Measurements from ENCODE around the gene MAPRE2.

The MAPRE2 gene

GRCh38 chr18:35179906-35180305, 138.7 kb downstream of the MAPRE2 start:
- no peaks in the 10 kb centered on the region for H3K36me3 ChIP-seq (ENCODE audit: control insufficient read depth in 5 of 5, insufficient read depth in 5 of 5, low read length in 5 of 5)
- no peak overlapping the region for H3K9ac ChIP-seq (ENCODE audit: low read length in 5 of 5)
- H3K9me3 ChIP-seq (ENCODE audit: control insufficient read depth in 5 of 5, low read length in 5 of 5): peaks cover 0 to 3% (median 0%) of the 10 kb centered on the region in 5 donors
- H3K27me3 ChIP-seq (ENCODE audit: control insufficient read depth in 5 of 5, insufficient read depth in 4 of 5, low read length in 5 of 5): peaks cover 0 to 2% (median 0%) of the 10 kb centered on the region in 5 donors
- H3K4me1 ChIP-seq (ENCODE audit: control insufficient read depth in 5 of 5, insufficient read depth in 5 of 5, low read length in 5 of 5): peaks cover 0 to 3% (median 0%) of the 10 kb centered on the region in 5 donors
- no peak overlapping the region for H3K27ac ChIP-seq (ENCODE audit: low read depth, low read length)
- H3K4me3 ChIP-seq (ENCODE audit: low read depth in 1 of 5, low read length in 5 of 5): no peak overlapping the region

- no peaks in the 10 kb centered on the region for H3K36me3 ChIP-seq (ENCODE audit: control insufficient read depth in 5 of 5, insufficient read depth in 5 of 5, low read length in 5 of 5)
- H3K4me1 ChIP-seq (ENCODE audit: control insufficient read depth in 5 of 5, insufficient read depth in 5 of 5, low read length in 5 of 5): peaks cover 0 to 3% (median 0%) of the 10 kb centered on the region in 5 donors
- peaks cover 0 to 3% (median 0%) of the 10 kb centered on the region in 5 donors for H3K9me3 ChIP-seq (ENCODE audit: control insufficient read depth in 5 of 5, low read length in 5 of 5)
- H3K27ac ChIP-seq (ENCODE audit: low read depth, low read length): no peak overlapping the region
- H3K9ac ChIP-seq (ENCODE audit: low read length in 5 of 5): no peak overlapping the region
- no peak overlapping the region for H3K4me3 ChIP-seq (ENCODE audit: low read depth in 1 of 5, low read length in 5 of 5)
- peaks cover 0 to 2% (median 0%) of the 10 kb centered on the region in 5 donors for H3K27me3 ChIP-seq (ENCODE audit: control insufficient read depth in 5 of 5, insufficient read depth in 4 of 5, low read length in 5 of 5)
These were observed 139.2 kb downstream of the MAPRE2 start for GRCh38 chr18:35180455-35180854.

GRCh38 chr18:35182151-35182550, 140.9 kb downstream of the MAPRE2 start:
- H3K9me3 ChIP-seq (ENCODE audit: control insufficient read depth in 5 of 5, low read length in 5 of 5): peaks cover 0 to under 1% (median 0%) of the 10 kb centered on the region in 5 donors
- H3K4me1 ChIP-seq (ENCODE audit: control insufficient read depth in 5 of 5, insufficient read depth in 5 of 5, low read length in 5 of 5): peaks cover 0 to 3% (median 0%) of the 10 kb centered on the region in 5 donors
- H3K4me3 ChIP-seq (ENCODE audit: low read depth in 1 of 5, low read length in 5 of 5): no peak overlapping the region
- no peaks in the 10 kb centered on the region for H3K36me3 ChIP-seq (ENCODE audit: control insufficient read depth in 5 of 5, insufficient read depth in 5 of 5, low read length in 5 of 5)
- H3K27ac ChIP-seq (ENCODE audit: low read depth, low read length): no peak overlapping the region
- peaks cover 0 to 2% (median 0%) of the 10 kb centered on the region in 5 donors for H3K27me3 ChIP-seq (ENCODE audit: control insufficient read depth in 5 of 5, insufficient read depth in 4 of 5, low read length in 5 of 5)
- H3K9ac ChIP-seq (ENCODE audit: low read length in 5 of 5): no peak overlapping the region

- no peak overlapping the region for H3K27ac ChIP-seq (ENCODE audit: low read depth, low read length)
- H3K4me3 ChIP-seq (ENCODE audit: low read depth in 1 of 5, low read length in 5 of 5): no peak overlapping the region
- no peaks in the 10 kb centered on the region for H3K9me3 ChIP-seq (ENCODE audit: control insufficient read depth in 5 of 5, low read length in 5 of 5)
- peaks cover 0 to 3% (median 0%) of the 10 kb centered on the region in 5 donors for H3K4me1 ChIP-seq (ENCODE audit: control insufficient read depth in 5 of 5, insufficient read depth in 5 of 5, low read length in 5 of 5)
- H3K9ac ChIP-seq (ENCODE audit: low read length in 5 of 5): no peak overlapping the region
- H3K36me3 ChIP-seq (ENCODE audit: control insufficient read depth in 5 of 5, insufficient read depth in 5 of 5, low read length in 5 of 5): no peaks in the 10 kb centered on the region
- H3K27me3 ChIP-seq (ENCODE audit: control insufficient read depth in 5 of 5, insufficient read depth in 4 of 5, low read length in 5 of 5): peaks cover 0 to 2% (median 0%) of the 10 kb centered on the region in 5 donors
These were observed 142.7 kb downstream of the MAPRE2 start for GRCh38 chr18:35183886-35184285.

GRCh38 chr18:35185771-35186170, 144.6 kb downstream of the MAPRE2 start:
- H3K9ac ChIP-seq (ENCODE audit: low read length in 5 of 5): no peak overlapping the region
- no peak overlapping the region for H3K27ac ChIP-seq (ENCODE audit: low read depth, low read length)
- no peaks in the 10 kb centered on the region for H3K36me3 ChIP-seq (ENCODE audit: control insufficient read depth in 5 of 5, insufficient read depth in 5 of 5, low read length in 5 of 5)
- no peaks in the 10 kb centered on the region for H3K9me3 ChIP-seq (ENCODE audit: control insufficient read depth in 5 of 5, low read length in 5 of 5)
- H3K4me1 ChIP-seq (ENCODE audit: control insufficient read depth in 5 of 5, insufficient read depth in 5 of 5, low read length in 5 of 5): no peaks in the 10 kb centered on the region
- no peak overlapping the region for H3K4me3 ChIP-seq (ENCODE audit: low read depth in 1 of 5, low read length in 5 of 5)
- H3K27me3 ChIP-seq (ENCODE audit: control insufficient read depth in 5 of 5, insufficient read depth in 4 of 5, low read length in 5 of 5): no peaks in the 10 kb centered on the region

- no peak overlapping the region for H3K9ac ChIP-seq (ENCODE audit: low read length in 5 of 5)
- no peaks in the 10 kb centered on the region for H3K36me3 ChIP-seq (ENCODE audit: control insufficient read depth in 5 of 5, insufficient read depth in 5 of 5, low read length in 5 of 5)
- no peak overlapping the region for H3K4me3 ChIP-seq (ENCODE audit: low read depth in 1 of 5, low read length in 5 of 5)
- H3K27ac ChIP-seq (ENCODE audit: low read depth, low read length): no peak overlapping the region
- no peaks in the 10 kb centered on the region for H3K4me1 ChIP-seq (ENCODE audit: control insufficient read depth in 5 of 5, insufficient read depth in 5 of 5, low read length in 5 of 5)
- H3K27me3 ChIP-seq (ENCODE audit: control insufficient read depth in 5 of 5, insufficient read depth in 4 of 5, low read length in 5 of 5): no peaks in the 10 kb centered on the region
- no peaks in the 10 kb centered on the region for H3K9me3 ChIP-seq (ENCODE audit: control insufficient read depth in 5 of 5, low read length in 5 of 5)
These were observed 145.2 kb downstream of the MAPRE2 start for GRCh38 chr18:35186291-35187034.

GRCh38 chr18:35189510-35189909, 148.3 kb downstream of the MAPRE2 start:
- no peak overlapping the region for H3K27ac ChIP-seq (ENCODE audit: low read depth, low read length)
- H3K4me1 ChIP-seq (ENCODE audit: control insufficient read depth in 5 of 5, insufficient read depth in 5 of 5, low read length in 5 of 5): no peaks in the 10 kb centered on the region
- H3K27me3 ChIP-seq (ENCODE audit: control insufficient read depth in 5 of 5, insufficient read depth in 4 of 5, low read length in 5 of 5): no peaks in the 10 kb centered on the region
- no peaks in the 10 kb centered on the region for H3K9me3 ChIP-seq (ENCODE audit: control insufficient read depth in 5 of 5, low read length in 5 of 5)
- H3K4me3 ChIP-seq (ENCODE audit: low read depth in 1 of 5, low read length in 5 of 5): no peak overlapping the region
- H3K9ac ChIP-seq (ENCODE audit: low read length in 5 of 5): no peak overlapping the region
- no peaks in the 10 kb centered on the region for H3K36me3 ChIP-seq (ENCODE audit: control insufficient read depth in 5 of 5, insufficient read depth in 5 of 5, low read length in 5 of 5)

GRCh38 chr18:35190948-35191697, 149.9 kb downstream of the MAPRE2 start:
- H3K4me3 ChIP-seq (ENCODE audit: low read depth in 1 of 5, low read length in 5 of 5): no peak overlapping the region
- H3K4me1 ChIP-seq (ENCODE audit: control insufficient read depth in 5 of 5, insufficient read depth in 5 of 5, low read length in 5 of 5): no peaks in the 10 kb centered on the region
- no peak overlapping the region for H3K9ac ChIP-seq (ENCODE audit: low read length in 5 of 5)
- H3K36me3 ChIP-seq (ENCODE audit: control insufficient read depth in 5 of 5, insufficient read depth in 5 of 5, low read length in 5 of 5): no peaks in the 10 kb centered on the region
- H3K27ac ChIP-seq (ENCODE audit: low read depth, low read length): no peak overlapping the region
- no peaks in the 10 kb centered on the region for H3K9me3 ChIP-seq (ENCODE audit: control insufficient read depth in 5 of 5, low read length in 5 of 5)
- no peaks in the 10 kb centered on the region for H3K27me3 ChIP-seq (ENCODE audit: control insufficient read depth in 5 of 5, insufficient read depth in 4 of 5, low read length in 5 of 5)

GRCh38 chr18:35191698-35192025, 150.4 kb downstream of the MAPRE2 start:
- no peaks in the 10 kb centered on the region for H3K36me3 ChIP-seq (ENCODE audit: control insufficient read depth in 5 of 5, insufficient read depth in 5 of 5, low read length in 5 of 5)
- H3K9me3 ChIP-seq (ENCODE audit: control insufficient read depth in 5 of 5, low read length in 5 of 5): no peaks in the 10 kb centered on the region
- no peaks in the 10 kb centered on the region for H3K27me3 ChIP-seq (ENCODE audit: control insufficient read depth in 5 of 5, insufficient read depth in 4 of 5, low read length in 5 of 5)
- H3K4me3 ChIP-seq (ENCODE audit: low read depth in 1 of 5, low read length in 5 of 5): no peak overlapping the region
- H3K4me1 ChIP-seq (ENCODE audit: control insufficient read depth in 5 of 5, insufficient read depth in 5 of 5, low read length in 5 of 5): no peaks in the 10 kb centered on the region
- H3K9ac ChIP-seq (ENCODE audit: low read length in 5 of 5): no peak overlapping the region
- no peak overlapping the region for H3K27ac ChIP-seq (ENCODE audit: low read depth, low read length)

- H3K9me3 ChIP-seq (ENCODE audit: control insufficient read depth in 5 of 5, low read length in 5 of 5): no peaks in the 10 kb centered on the region
- no peak overlapping the region for H3K27ac ChIP-seq (ENCODE audit: low read depth, low read length)
- no peaks in the 10 kb centered on the region for H3K27me3 ChIP-seq (ENCODE audit: control insufficient read depth in 5 of 5, insufficient read depth in 4 of 5, low read length in 5 of 5)
- H3K36me3 ChIP-seq (ENCODE audit: control insufficient read depth in 5 of 5, insufficient read depth in 5 of 5, low read length in 5 of 5): no peaks in the 10 kb centered on the region
- H3K4me3 ChIP-seq (ENCODE audit: low read depth in 1 of 5, low read length in 5 of 5): no peak overlapping the region
- H3K4me1 ChIP-seq (ENCODE audit: control insufficient read depth in 5 of 5, insufficient read depth in 5 of 5, low read length in 5 of 5): peaks cover 0 to 4% (median 0%) of the 10 kb centered on the region in 5 donors
- H3K9ac ChIP-seq (ENCODE audit: low read length in 5 of 5): no peak overlapping the region
These were observed 151.2 kb downstream of the MAPRE2 start for GRCh38 chr18:35192415-35192814.

Measured in subcutaneous abdominal adipose tissue (tissue), 5 donors.